ENCODE results near the gene KSR1.
"Not testable (repeated sequence)": the region's sequence is repeated elsewhere in the genome, so short reads cannot be mapped to it uniquely, and the experiment has no call there.

KSR1 gene

DNA sequence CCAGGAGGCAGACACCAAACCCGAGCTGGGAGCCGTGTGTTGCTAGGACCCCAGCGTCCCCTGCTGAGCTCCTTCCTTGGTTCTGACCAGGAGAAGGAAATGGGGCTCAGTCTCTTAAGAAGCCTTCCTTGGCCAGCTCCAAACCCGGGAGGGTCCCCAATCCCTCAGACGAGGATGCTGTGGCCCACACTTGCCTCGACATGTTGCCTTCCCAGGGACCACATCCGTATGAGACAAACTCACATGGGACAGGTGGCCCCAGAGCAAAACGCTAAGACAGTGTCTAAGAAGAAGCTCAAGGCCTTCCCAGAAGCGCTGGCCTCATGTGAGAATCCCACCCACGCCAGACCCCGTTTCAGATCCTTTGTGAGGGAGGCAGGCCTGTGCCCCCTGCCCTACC, 194.6 kb downstream of the KSR1 start:
- Histone ChIP-seq H3K9ac (ENCODE audit: low read depth, low read length) (no peak overlapping the region), H3K9me3 (replicated peaks; ENCODE audit: low read length) (no peaks in the 10 kb centered on the region), H3K4me2 (ENCODE audit: low read length) (no peak overlapping the region), H3K4me1 (ENCODE audit: control insufficient read depth, insufficient read depth, low read length) (no peaks in the 10 kb centered on the region), H3K4me3 (ENCODE audit: low read length) (no peak overlapping the region), H3K27me3 (ENCODE audit: control insufficient read depth, insufficient read depth, low read length) (peaks cover 3% of the 10 kb centered on the region), H3K36me3 (ENCODE audit: insufficient read depth, low read length) (no peaks in the 10 kb centered on the region)

DNA sequence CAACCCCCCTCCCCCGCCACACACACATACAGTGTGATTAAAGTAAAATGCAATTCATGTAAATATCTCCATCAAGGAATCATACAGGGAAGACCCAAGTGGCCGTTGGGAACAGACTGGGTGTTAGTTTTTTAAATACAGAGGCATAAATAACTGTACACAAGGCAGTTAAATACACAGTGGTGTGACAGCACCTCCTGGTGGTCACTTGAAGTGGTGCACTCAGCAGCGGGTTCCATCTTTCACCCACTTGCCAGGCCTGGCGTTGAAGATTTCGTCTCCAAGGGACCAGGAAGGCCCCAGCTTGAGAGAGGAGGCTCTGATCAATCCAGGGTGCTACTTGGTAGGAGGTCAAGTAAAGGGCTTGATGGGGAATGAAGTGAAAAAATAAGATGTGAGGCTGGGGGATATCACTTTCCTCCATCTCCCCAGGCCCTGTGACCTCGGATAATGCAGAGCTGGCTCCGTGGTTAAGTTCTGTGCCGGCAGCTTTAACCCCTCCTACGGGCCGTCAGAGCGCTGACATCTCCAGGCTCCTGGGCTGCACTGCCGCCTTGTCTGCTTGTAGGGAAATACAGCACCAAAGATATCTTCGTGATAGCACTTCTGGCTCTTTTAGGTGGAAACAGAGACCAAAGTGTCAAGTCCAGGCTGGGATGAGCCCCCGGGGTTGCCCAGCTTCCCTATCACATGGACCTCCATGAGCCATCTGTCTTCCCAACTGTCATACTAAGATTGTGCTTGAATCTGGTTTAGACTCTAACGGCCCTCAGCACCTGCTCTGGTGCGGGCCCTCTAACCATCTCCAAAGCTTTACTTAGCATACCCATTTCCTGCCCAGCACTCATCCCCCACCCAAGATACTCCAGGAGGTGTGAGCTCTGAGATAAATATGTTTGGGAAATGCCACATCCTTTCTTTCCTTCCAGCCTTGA, 195.4 kb downstream of the KSR1 start:
- Histone ChIP-seq H3K4me1 (ENCODE audit: control insufficient read depth, insufficient read depth, low read length) (no peaks in the 10 kb centered on the region), H3K4me2 (ENCODE audit: low read length) (no peak overlapping the region), H3K27me3 (ENCODE audit: control insufficient read depth, insufficient read depth, low read length) (peaks cover 3% of the 10 kb centered on the region), H3K9ac (ENCODE audit: low read depth, low read length) (no peak overlapping the region), H3K4me3 (ENCODE audit: low read length) (no peak overlapping the region), H3K36me3 (ENCODE audit: insufficient read depth, low read length) (no peaks in the 10 kb centered on the region), H3K9me3 (replicated peaks; ENCODE audit: low read length) (no peaks in the 10 kb centered on the region)

DNA sequence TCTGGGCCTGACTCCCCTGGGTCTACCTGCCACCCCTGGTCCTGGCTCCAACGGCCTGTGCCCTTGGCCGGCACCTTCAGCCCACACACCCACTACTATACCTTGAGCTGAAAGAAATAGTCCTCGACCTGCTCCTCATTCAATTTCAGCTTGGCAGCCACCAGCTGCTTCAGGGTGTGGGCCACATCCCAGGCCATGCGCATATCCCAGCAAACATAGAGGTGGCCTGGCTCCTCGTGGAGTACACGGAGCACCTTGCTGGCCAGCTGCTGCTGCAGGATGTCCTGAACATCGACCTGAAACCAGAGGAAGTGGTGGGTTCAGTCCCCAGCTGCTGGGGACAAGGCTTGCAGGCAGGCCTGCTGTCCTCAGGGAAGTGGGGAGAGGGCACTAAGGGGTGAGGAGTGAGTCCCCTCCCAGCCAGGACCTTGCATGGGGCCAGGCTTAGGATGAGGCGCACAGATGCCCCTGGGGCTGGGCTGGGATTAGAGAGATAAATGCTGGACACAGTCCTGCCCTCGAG, 197.3 kb downstream of the KSR1 start:
- not testable (repeated sequence) for H3K27me3 ChIP-seq (ENCODE audit: control insufficient read depth, insufficient read depth, low read length); H3K4me3 ChIP-seq (ENCODE audit: low read length); H3K4me2 ChIP-seq (ENCODE audit: low read length); H3K4me1 ChIP-seq (ENCODE audit: control insufficient read depth, insufficient read depth, low read length); H3K36me3 ChIP-seq (ENCODE audit: insufficient read depth, low read length); H3K9me3 ChIP-seq (replicated peaks; ENCODE audit: low read length); H3K9ac ChIP-seq (ENCODE audit: low read depth, low read length)

DNA sequence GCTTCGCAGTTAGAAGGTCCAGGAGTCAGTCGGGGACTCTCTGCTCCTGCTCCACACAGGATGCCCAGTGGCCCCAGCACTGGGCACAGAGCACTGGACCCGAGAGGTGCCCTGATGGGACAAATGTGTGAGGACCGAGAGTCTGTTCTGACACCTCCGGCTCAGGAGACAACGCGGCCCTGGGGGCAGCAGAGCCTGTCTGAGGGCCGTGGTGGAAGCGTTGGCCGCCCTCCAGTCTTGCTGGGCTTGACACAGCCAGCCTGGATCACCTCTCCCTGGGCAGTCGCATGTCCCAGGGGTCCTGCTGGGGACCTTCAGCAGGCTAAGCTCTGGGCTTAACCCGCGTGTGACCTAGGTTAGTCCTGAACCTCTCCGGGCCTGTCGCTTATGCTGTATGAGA, 197.9 kb downstream of the KSR1 start:
- Histone ChIP-seq H3K9ac (ENCODE audit: low read depth, low read length) (no peak overlapping the region), H3K4me2 (ENCODE audit: low read length) (no peak overlapping the region), H3K27me3 (ENCODE audit: control insufficient read depth, insufficient read depth, low read length) (no peaks in the 10 kb centered on the region), H3K36me3 (ENCODE audit: insufficient read depth, low read length) (no peaks in the 10 kb centered on the region), H3K9me3 (replicated peaks; ENCODE audit: low read length) (no peaks in the 10 kb centered on the region), H3K4me3 (ENCODE audit: low read length) (no peak overlapping the region), H3K4me1 (ENCODE audit: control insufficient read depth, insufficient read depth, low read length) (no peaks in the 10 kb centered on the region)

DNA sequence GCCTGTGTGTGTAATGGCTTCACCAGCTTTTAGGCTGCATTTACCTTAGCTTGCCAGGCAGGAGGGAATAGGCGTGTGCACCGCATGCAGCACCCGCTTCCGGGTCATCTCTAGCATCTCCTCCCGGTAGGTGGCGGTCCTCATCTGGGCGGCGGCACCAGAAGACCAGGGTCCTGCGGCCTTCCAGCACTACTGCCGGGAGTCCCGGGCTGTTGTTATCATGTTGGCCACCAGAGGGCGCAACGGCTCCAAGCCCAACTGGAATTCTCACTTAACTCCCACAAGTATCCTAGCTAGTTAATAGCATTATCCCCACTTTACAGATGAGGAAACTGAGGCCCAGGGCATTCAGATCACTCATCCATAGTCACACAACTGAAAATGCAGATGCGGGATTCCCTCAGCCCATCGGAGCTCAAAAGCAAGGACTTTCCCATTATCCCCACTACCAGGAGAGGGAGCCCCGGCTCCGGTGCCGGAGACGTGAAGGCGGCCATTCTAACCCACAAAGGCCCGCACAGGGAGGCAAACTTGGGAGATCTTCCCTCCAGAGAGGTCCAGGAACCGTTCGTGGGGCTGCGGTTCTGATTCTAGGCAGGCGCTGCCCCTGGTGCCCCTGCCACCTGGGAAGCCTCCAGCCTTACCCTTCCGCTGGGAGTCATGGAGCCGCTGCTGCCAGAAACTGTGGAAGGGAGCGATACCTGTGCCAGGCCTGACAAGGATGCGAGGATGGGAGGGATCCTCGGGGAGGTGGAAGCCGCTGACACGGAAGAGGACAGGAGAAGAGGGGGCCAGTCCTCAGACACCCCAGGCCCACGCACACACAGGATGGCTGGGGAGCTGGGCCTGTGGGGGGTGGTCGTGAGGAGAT, 198.6 kb downstream of the KSR1 start:
- Histone ChIP-seq H3K4me3 (ENCODE audit: low read length) (no peak overlapping the region), H3K4me2 (ENCODE audit: low read length) (no peak overlapping the region), H3K9me3 (replicated peaks; ENCODE audit: low read length) (no peaks in the 10 kb centered on the region), H3K27me3 (ENCODE audit: control insufficient read depth, insufficient read depth, low read length) (no peaks in the 10 kb centered on the region), H3K4me1 (ENCODE audit: control insufficient read depth, insufficient read depth, low read length) (no peaks in the 10 kb centered on the region), H3K9ac (ENCODE audit: low read depth, low read length) (no peak overlapping the region), H3K36me3 (ENCODE audit: insufficient read depth, low read length) (no peaks in the 10 kb centered on the region)

DNA sequence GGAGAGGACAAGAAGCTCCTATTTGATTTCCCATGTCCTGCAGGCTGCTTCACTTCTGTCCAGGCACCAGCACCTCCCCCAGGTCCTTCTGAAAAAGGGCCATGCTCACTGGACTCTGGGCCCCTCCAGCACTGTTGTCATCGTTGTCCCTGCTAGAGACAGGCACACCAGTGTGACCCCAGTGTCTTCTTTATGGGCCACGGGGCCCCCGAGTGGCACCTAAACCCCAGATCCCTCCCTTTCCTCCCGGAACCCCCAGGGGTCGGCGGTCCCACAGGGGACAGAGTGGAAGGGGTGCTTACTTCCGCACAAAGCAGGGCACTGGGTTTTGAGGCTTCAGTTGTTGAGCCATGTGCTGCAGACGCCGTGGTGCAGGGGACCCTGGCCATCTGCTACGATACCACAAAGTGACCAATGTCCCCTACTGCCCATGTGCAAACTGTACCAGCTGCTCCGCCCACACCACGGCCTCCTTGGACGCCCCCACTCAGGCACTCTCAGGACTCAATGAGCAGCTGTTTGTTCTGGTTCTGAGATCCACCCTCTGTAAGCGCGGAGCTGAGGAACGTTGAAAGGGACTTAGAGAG, 199.4 kb downstream of the KSR1 start:
- H3K9ac ChIP-seq (ENCODE audit: low read depth, low read length); H3K4me1 ChIP-seq (ENCODE audit: control insufficient read depth, insufficient read depth, low read length); H3K36me3 ChIP-seq (ENCODE audit: insufficient read depth, low read length); H3K27me3 ChIP-seq (ENCODE audit: control insufficient read depth, insufficient read depth, low read length); H3K4me3 ChIP-seq (ENCODE audit: low read length); H3K4me2 ChIP-seq (ENCODE audit: low read length); H3K9me3 ChIP-seq (replicated peaks; ENCODE audit: low read length): not testable (repeated sequence)

DNA sequence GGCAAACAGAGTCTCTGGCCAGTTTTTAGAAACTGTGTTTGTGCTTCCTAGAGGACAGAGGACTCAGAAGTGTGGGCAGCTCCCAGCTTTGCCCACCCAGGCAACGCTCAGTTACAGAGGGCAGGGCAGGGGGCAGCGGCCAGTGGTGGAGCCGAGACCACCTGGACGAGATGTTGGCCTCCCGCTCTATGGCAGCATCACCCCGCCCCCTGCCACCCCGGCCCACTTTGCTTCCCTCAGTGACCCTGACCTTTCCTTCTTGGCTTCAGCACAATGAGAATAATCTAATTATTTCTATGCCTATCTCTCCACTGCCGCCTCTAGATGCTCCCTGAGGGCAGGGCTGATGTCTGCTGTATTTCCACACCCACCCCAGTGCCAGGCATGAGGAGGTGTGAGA, 200.4 kb downstream of the KSR1 start:
- not testable (repeated sequence) for H3K4me1 ChIP-seq (ENCODE audit: control insufficient read depth, insufficient read depth, low read length); H3K36me3 ChIP-seq (ENCODE audit: insufficient read depth, low read length); H3K27me3 ChIP-seq (ENCODE audit: control insufficient read depth, insufficient read depth, low read length); H3K9ac ChIP-seq (ENCODE audit: low read depth, low read length); H3K4me2 ChIP-seq (ENCODE audit: low read length); H3K4me3 ChIP-seq (ENCODE audit: low read length); H3K9me3 ChIP-seq (replicated peaks; ENCODE audit: low read length)

DNA sequence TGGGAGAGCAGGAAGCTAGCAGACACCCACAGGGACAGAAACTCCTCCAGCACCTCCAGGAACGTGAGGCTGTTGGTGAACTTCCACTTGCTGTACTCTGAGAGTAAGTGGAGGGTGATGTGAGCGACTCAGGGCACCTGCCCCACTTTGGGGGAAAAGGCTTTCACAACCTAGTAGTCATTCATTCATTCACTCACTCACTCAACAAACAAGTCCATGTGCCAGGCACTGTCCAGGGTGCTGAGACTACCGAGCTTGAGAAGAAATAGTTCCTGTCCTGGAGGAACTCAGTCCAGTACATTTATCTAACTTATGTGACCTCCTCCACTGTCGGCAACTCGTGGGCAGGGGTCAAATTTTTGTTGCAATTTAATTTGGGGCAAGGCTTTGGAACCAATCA, 201.4 kb downstream of the KSR1 start:
- Histone ChIP-seq H3K4me3 (ENCODE audit: low read length) (no peak overlapping the region), H3K4me1 (ENCODE audit: control insufficient read depth, insufficient read depth, low read length) (no peaks in the 10 kb centered on the region), H3K9ac (ENCODE audit: low read depth, low read length) (no peak overlapping the region), H3K36me3 (ENCODE audit: insufficient read depth, low read length) (no peaks in the 10 kb centered on the region), H3K27me3 (ENCODE audit: control insufficient read depth, insufficient read depth, low read length) (no peaks in the 10 kb centered on the region), H3K9me3 (replicated peaks; ENCODE audit: low read length) (no peaks in the 10 kb centered on the region), H3K4me2 (ENCODE audit: low read length) (no peak overlapping the region)

DNA sequence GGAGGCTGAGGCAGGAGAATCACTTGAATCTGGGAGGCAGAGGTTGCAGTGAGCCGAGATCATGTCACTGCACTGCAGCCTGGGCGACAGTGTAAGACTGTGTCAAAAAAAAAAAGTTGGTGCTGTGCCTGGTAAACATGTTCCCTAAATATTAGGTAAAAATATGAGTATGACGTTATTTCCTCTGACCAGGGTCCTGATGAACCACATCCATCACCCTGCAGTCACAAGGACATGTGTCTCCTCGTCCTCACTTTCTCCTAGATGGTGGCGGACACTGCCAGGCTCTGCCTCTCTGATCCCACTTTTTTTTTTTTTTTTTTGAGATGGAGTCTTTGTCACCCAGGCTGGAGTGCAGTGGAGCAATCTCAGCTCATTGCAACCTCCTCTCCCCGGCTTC, 203.4 kb downstream of the KSR1 start:
- Histone ChIP-seq H3K4me3 (ENCODE audit: low read length) (no peak overlapping the region), H3K27me3 (ENCODE audit: control insufficient read depth, insufficient read depth, low read length) (peaks cover 2% of the 10 kb centered on the region), H3K4me1 (ENCODE audit: control insufficient read depth, insufficient read depth, low read length) (no peaks in the 10 kb centered on the region), H3K4me2 (ENCODE audit: low read length) (no peak overlapping the region), H3K9me3 (replicated peaks; ENCODE audit: low read length) (no peaks in the 10 kb centered on the region), H3K9ac (ENCODE audit: low read depth, low read length) (no peak overlapping the region), H3K36me3 (ENCODE audit: insufficient read depth, low read length) (no peaks in the 10 kb centered on the region)

DNA sequence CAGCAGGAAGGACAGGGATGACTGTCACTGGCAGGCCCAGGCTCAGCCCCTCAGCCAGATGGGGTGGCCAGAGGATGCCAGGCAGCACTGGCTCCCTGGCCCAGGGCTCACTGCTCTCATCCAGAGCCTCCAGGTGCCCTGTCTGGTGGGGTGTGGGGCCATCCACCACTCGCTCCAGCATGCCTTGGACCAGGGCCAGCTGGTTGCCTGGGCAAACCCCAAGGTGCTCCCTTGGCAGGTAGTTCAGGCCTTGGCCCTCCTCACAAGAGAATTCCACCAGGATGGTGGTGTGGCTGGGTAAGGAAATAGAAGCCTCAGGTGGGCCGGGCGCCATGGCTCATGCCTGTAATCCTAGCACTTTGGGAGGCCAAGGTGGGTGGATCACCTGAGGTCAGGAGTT, 204.2 kb downstream of the KSR1 start:
- H3K4me1 ChIP-seq (ENCODE audit: control insufficient read depth, insufficient read depth, low read length): no peaks in the 10 kb centered on the region
- no peaks in the 10 kb centered on the region for H3K9me3 ChIP-seq (replicated peaks; ENCODE audit: low read length)
- H3K36me3 ChIP-seq (ENCODE audit: insufficient read depth, low read length): no peaks in the 10 kb centered on the region
- no peak overlapping the region for H3K4me2 ChIP-seq (ENCODE audit: low read length)
- H3K4me3 ChIP-seq (ENCODE audit: low read length): no peak overlapping the region
- H3K9ac ChIP-seq (ENCODE audit: low read depth, low read length): no peak overlapping the region
- peaks cover 3% of the 10 kb centered on the region for H3K27me3 ChIP-seq (ENCODE audit: control insufficient read depth, insufficient read depth, low read length)

DNA sequence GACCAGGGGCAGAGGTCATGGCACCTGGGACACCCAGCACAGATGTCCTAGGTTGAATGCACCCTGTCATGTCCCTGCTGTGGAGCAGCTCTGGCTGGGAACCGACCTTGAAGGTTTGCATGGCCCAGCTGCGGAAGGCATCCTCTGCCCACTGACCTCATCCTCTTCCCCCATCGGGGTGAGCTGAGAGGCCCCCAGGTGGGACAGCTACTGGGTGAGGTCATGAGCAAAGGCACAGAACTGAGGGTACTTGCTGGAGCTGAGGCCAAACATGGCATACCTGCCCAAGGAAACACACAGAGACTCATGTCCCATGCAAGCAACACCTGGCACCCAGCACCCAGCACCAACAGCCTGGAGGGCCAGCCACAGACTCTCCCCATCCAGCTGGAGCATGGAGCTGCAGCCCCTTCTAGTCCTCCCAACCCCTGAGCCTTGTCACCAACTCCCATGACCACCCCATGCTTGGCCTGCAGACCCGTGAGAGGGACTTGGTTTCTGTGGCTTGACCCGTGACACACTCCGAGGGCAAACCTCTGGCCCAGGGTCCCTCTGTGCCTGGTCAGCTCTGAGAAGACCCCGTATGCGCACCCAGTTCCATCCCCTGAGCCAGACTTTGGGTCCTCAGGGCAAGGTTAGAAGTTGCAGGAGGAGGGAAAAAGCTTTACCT, 207.8 kb downstream of the KSR1 start:
- Histone ChIP-seq H3K4me2 (ENCODE audit: low read length) (no peak overlapping the region), H3K36me3 (ENCODE audit: insufficient read depth, low read length) (no peaks in the 10 kb centered on the region), H3K27me3 (ENCODE audit: control insufficient read depth, insufficient read depth, low read length) (peaks cover 3% of the 10 kb centered on the region), H3K4me3 (ENCODE audit: low read length) (no peak overlapping the region), H3K9me3 (replicated peaks; ENCODE audit: low read length) (no peaks in the 10 kb centered on the region), H3K4me1 (ENCODE audit: control insufficient read depth, insufficient read depth, low read length) (no peaks in the 10 kb centered on the region), H3K9ac (ENCODE audit: low read depth, low read length) (no peak overlapping the region)
